Neuron (in vitro differentiated cells): ENCODE measurements around the gene FBXO40.

Experiments
- H2AFZ ChIP-seq: one replicate; pipeline ENCODE4 v1.6.1; 2013; ENCODE audit warnings: low read depth, mild to moderate bottlenecking, inconsistent platforms, low read length, moderate library complexity
- H3K27me3 ChIP-seq: one replicate; pipeline ENCODE4 v1.6.1; 2013; ENCODE audit warnings: low read length; ENCODE audit not compliant: insufficient read depth
- H3K36me3 ChIP-seq: one replicate; pipeline ENCODE4 v1.6.1; 2013; ENCODE audit warnings: low read length; ENCODE audit not compliant: insufficient read depth
- H3K4me1 ChIP-seq: one replicate; pipeline ENCODE4 v1.6.1; 2013; ENCODE audit warnings: low read length; ENCODE audit not compliant: insufficient read depth
- H3K4me3 ChIP-seq: 2 replicates; pipeline ENCODE4 v1.5.1; 2013; ENCODE audit warnings: mild to moderate bottlenecking, low read length, moderate library complexity
- H3K9me3 ChIP-seq: one replicate; pipeline ENCODE4 v1.6.1; 2013; ENCODE audit warnings: low read length

FBXO40 gene

DNA sequence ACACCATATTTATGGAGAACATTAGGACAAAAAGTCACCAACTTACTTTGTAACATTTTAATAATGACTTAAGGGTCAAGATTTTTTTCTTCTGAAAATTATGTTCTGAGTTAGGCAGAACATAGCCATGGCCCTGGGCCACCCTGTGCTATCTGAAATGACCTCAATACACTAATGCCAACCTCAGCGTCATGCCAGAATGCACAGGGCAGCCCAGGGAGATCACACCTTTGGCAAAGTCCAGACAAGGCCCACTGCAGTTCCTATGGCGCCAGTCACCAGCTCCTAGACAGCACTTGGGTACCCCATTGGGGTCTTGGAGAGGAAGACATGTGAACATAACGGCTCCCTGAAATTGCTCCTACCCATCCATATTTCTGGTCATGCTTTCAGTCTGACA is 34.4 kb downstream of the FBXO40 start:
- no peaks in the 10 kb centered on the region for H3K27me3 ChIP-seq
- no peaks in the 10 kb centered on the region for H3K4me1 ChIP-seq
- H3K9me3 ChIP-seq = no peaks in the 10 kb centered on the region
- no peaks in the 10 kb centered on the region for H3K36me3 ChIP-seq
- no peak overlapping the region for H2AFZ ChIP-seq
- H3K4me3 ChIP-seq = no peak overlapping the region

DNA sequence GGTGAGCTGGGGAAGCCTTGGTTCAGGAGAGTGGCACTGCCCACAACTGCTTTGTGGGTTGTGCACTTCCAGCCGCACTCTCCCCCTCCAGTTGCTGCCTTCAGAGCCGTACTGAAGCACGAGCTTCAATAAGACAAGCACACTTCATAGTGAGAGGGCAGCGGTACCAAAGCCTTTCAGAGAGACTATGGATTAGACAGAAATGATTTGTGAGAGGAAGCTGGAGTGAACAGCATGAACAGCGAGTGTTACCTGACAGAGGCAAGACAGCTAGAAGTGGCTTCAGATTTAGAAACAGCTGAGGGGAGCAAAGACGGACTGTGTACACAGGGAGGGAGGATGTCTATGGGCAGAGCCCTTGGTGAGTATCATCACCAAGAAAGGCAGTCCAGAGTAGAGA is 36.4 kb downstream of the FBXO40 start:
- no peaks in the 10 kb centered on the region for H3K27me3 ChIP-seq

DNA sequence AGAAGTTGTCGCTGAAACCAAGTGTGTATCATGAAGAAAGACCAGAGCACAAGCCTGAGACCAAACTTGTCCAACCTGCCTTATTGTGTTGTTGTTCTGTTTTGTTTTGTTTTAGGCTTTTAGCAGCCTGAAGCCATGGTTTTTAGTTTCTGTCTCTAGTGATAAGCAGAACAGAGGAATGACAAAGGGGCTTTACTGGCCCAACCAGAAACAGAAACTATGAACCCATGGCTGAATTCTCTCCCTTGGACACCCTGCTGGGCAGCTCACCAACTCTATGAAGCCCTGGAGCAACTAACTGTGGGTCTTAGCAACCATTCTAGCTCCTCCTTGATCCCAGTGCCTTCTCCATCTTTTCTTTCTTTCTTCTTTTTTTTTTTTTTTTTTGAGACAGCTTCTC is 37.2 kb downstream of the FBXO40 start:
- H3K9me3 ChIP-seq = peaks cover 1% of the 10 kb centered on the region
- no peaks in the 10 kb centered on the region for H3K36me3 ChIP-seq
- no peak overlapping the region for H2AFZ ChIP-seq
- no peaks in the 10 kb centered on the region for H3K27me3 ChIP-seq
- H3K4me3 ChIP-seq = no peak overlapping the region
- H3K4me1 ChIP-seq = no peaks in the 10 kb centered on the region

More for the DNA sequence above, 36.4 kb downstream of the FBXO40 start:
- Histone ChIP-seq H3K36me3 (no peaks in the 10 kb centered on the region), H2AFZ (no peak overlapping the region), H3K9me3 (peaks cover 1% of the 10 kb centered on the region), H3K4me1 (no peaks in the 10 kb centered on the region), H3K4me3 (no peak overlapping the region)

DNA sequence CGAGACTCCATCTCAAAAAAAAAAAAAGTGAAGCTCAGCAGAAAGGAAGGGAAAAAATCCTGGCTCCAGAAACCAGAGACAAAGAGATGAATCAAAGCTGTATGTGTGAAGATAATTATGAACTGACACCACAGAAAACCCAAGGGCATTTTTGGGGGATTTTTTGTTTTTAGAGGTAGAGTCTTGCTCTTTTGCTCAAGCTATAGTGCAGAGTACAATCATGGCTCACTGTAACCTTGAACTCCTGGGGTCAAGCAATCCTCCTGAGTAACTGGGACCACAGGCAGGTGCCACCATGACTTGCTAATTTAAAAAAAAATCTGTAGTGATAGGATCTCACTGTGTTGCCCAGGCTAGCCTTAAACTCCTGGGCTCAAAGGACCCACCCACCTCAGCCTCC is 44.7 kb downstream of the FBXO40 start:
- no peaks in the 10 kb centered on the region for H3K4me1 ChIP-seq
- H3K9me3 ChIP-seq = peaks cover 1% of the 10 kb centered on the region
- H2AFZ ChIP-seq = no peak overlapping the region
- H3K36me3 ChIP-seq = no peaks in the 10 kb centered on the region
- no peaks in the 10 kb centered on the region for H3K27me3 ChIP-seq
- no peak overlapping the region for H3K4me3 ChIP-seq

DNA sequence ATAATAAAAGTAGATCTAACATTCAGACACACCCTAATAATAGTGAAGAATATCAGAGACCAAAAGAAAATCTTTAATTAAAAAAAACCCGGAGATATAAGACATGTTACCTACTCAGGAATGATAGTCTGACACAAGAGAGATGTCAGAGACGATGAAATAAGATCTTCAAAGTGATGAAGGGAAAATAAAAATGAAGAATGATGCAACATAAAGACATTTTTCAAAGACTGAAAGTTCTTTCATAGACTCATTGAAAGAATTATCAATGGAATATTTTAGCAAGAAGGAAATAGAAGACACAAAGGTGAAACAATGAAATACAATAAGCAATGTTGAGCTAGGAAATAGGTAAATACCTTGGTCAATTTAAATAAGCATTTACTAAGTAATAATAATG is 47.9 kb downstream of the FBXO40 start:
- H3K4me3 ChIP-seq = no peak overlapping the region
- H2AFZ ChIP-seq = no peak overlapping the region
- no peaks in the 10 kb centered on the region for H3K27me3 ChIP-seq
- H3K36me3 ChIP-seq = no peaks in the 10 kb centered on the region
- no peaks in the 10 kb centered on the region for H3K9me3 ChIP-seq
- no peaks in the 10 kb centered on the region for H3K4me1 ChIP-seq

DNA sequence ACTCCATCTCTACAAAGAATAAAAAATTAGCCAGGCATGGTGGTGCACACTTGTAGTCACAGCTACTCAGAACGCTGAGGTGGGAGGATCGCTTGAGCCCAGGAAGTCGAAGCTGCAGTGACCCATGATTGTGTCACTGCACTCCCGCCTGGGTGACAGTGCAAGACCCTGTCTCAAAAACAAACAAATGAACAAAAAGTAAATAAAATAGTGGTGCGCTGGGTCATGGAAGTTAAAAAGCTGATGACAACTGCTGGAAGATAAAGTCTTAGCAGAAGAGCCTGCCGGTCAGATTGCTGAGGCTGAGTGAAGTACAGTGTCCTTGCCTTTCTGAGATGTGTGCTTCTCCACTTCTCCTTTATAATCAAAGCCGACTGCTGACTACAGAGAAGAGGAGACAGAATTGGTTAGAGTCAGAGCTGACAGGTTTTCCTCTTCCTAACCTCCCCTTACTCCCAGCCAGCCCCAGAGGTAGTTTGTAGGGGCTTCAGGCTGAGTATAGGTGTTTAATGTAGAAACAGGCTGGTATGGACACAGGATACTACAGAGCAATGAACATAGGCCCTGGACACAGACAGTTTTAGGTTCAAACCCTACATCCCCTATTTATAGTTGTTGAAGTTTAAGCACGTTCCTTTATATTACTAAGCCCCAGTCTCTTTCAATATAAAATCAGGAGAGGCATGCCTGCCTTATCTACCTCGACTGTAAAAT is 49.6 kb downstream of the FBXO40 start:
- Histone ChIP-seq H3K4me3 (no peak overlapping the region), H3K36me3 (no peaks in the 10 kb centered on the region), H2AFZ (no peak overlapping the region), H3K4me1 (no peaks in the 10 kb centered on the region), H3K9me3 (no peaks in the 10 kb centered on the region), H3K27me3 (no peaks in the 10 kb centered on the region)

DNA sequence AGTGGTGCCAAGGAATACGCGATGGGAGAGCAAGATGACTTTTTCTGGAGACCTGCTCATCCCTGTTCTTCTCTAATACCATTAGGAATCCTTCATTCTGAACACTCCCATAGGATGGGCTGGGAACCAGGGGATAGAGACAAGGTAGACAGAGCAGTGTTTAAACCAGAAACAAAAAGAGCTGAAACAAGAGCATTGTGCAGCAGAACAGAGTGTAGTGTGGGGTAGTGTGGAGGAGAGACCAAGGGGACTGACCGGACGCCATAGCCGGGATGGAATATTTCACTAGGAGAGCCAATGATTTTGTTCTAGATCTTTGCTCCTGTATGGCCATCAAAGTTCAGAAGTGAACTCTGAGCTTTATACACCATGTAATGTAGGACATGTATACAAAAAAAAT is 51.9 kb downstream of the FBXO40 start:
- Histone ChIP-seq H3K4me3 (no peak overlapping the region), H3K36me3 (no peaks in the 10 kb centered on the region), H2AFZ (no peak overlapping the region)

DNA sequence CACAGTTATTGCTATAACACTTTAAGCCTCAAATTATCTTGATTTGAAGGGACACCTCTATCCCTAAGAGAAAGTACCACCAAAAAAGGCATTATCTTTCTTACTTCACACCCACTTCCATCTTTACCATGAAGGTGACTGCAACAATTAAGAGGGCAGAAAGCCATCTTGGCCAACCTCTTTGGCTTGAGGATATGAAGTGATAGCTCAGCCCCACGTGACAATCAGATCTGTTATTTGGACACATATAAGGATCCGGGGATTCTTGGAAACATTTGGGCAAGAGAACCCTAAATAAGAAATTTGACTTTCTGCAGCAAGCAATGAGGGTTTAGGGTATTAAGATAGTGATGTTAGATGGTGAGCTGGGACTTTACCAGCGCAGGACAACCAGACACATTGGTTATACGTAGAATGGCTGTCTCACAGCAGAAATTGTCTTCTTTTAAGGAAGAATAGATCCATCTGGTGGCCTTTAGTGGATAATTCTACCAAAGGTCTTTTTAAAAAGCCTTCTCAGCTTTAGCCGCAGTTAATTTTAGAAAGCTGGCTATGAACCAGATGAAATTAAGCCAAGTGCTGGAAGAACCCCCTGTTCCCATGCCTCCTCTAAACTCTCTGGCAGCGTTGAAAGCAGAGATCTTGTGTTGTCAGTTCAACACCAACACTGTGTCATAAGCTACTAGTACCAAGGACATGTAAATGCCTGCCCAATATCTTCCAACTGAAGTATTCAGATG is 55.2 kb downstream of the FBXO40 start:
- H3K4me3 ChIP-seq = no peak overlapping the region
- no peak overlapping the region for H2AFZ ChIP-seq
- no peaks in the 10 kb centered on the region for H3K9me3 ChIP-seq
- no peaks in the 10 kb centered on the region for H3K27me3 ChIP-seq
- H3K36me3 ChIP-seq = no peaks in the 10 kb centered on the region
- H3K4me1 ChIP-seq = no peaks in the 10 kb centered on the region

More for the DNA sequence above, 51.9 kb downstream of the FBXO40 start:
- Histone ChIP-seq H3K9me3 (no peaks in the 10 kb centered on the region), H3K4me1 (no peaks in the 10 kb centered on the region), H3K27me3 (no peaks in the 10 kb centered on the region)

DNA sequence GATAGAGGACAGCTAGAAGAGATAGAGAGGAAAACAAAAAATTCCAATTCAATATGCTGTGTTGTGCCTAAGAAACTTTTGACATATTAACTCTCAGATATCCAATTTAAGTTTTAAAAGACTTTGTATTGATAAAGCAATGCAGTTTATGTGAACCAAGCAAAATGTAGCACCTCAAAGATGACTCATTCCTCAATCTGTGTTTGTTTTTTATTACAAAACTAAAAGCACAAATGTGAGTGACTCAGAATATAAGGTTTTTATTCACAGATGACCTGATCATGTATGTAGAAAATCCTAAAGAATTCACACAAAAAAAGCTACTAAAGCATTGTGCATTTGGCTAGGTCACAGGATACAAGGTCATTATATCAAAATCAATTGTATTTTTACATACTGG is 56.5 kb downstream of the FBXO40 start:
- H3K4me3 ChIP-seq = no peak overlapping the region
- no peaks in the 10 kb centered on the region for H3K27me3 ChIP-seq
- no peaks in the 10 kb centered on the region for H3K9me3 ChIP-seq
- H3K36me3 ChIP-seq = no peaks in the 10 kb centered on the region
- H2AFZ ChIP-seq = no peak overlapping the region
- H3K4me1 ChIP-seq = no peaks in the 10 kb centered on the region

DNA sequence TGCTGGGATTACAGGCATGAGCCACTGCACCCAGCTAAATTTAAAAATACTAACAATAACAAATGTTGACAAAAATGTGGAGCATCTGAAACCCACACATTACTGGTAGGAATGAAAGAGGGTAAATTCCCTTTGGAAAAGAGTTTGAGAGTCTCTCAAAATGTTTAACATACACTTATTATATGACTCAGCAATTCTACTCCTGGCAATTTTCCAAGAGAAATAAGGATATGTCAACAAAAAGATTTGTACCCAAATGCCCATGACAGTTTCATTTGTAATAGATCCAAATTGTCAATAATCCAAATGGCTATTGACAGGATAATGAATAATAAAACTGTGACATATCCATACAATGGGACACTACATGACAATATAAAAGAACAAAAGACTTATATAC is 58.5 kb downstream of the FBXO40 start:
- Histone ChIP-seq H3K27me3 (no peaks in the 10 kb centered on the region), H3K4me1 (no peaks in the 10 kb centered on the region), H3K36me3 (no peaks in the 10 kb centered on the region), H2AFZ (no peak overlapping the region), H3K4me3 (no peak overlapping the region), H3K9me3 (no peaks in the 10 kb centered on the region)

DNA sequence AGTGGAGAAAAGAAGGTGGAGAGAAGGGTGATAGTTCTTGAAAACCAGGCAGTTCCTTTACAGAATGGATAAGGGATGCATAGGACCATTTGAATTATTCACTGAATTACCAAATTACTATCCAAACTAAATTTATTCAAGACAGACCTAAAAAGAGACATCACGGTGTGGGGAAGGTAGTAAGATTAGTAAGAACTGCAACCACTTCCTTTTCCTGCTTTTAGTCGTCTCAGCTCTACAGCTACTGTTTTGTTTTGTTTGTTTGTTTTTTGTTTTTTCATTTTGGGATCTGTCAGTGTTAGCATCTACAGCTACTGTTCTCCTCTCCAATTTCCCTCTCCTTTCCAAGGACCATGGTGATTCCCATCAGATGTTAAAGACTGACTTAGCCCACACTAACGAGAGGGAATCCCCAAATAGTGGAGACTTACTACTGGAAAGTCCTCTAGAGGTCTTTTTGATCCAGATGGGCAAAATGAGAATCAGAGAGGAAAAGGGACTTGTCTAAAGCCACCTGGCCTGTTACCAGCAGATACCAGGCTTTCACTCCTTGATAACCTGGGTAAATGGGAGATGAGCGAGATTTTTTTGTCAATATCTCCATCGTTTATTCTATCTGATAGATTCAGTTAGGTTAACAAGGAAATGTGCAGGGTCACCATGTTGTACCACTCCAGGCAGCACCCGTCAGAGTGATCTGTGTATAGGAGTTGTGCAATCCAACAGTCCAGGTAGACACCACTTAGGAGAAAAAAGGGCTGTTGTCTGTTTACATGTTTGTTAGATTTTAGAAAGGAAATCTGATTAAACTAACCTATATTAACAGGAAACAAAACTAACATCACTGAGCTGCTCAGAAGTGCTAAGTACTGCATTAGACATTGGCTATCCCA is 61.6 kb downstream of the FBXO40 start:
- H3K4me3 ChIP-seq = no peak overlapping the region
- H3K9me3 ChIP-seq = no peaks in the 10 kb centered on the region
- no peaks in the 10 kb centered on the region for H3K27me3 ChIP-seq
- no peaks in the 10 kb centered on the region for H3K4me1 ChIP-seq
- no peaks in the 10 kb centered on the region for H3K36me3 ChIP-seq
- H2AFZ ChIP-seq = no peak overlapping the region

DNA sequence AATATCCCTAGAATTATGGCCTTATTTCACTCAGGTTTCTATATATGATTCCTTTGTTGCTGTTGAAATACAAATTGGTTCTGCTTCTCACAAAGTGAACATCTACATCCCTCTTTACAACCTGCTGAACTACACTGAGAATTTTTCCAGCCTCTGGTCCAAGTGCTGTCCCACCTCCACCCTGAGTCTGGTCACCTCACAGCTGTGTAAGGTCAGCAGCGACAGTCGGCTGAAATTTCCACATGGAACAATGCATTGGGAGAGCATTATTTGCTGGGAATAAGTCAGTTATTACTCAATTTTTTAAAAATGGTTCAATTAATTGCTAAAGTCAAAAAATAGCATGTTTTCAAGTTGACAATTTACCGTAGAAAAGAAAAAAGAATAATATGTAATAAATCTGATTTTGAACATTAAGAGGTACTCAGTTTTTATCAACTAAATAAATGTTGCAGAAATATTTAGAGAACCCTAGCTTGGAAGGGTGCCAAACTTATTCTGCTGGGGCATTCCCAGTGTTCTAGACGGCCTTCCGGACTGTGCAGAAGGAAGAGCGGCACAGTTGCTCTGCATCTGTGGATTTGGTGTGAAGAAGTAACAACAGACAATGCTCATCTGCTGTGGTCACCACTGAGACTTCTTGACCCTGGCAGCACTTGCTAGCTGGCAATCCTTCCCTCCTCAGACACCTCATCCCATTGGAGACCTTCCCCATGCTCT is 65.7 kb downstream of the FBXO40 start:
- Histone ChIP-seq H3K9me3 (no peaks in the 10 kb centered on the region), H3K4me1 (no peaks in the 10 kb centered on the region), H2AFZ (no peak overlapping the region), H3K4me3 (no peak overlapping the region), H3K36me3 (peaks cover 15% of the 10 kb centered on the region), H3K27me3 (no peaks in the 10 kb centered on the region)
